Measurements from ENCODE around the gene PAF1.
A peak's percentile ranks its signal among the peaks of the same experiment; 100 is the strongest.

The PAF1 gene

DNA sequence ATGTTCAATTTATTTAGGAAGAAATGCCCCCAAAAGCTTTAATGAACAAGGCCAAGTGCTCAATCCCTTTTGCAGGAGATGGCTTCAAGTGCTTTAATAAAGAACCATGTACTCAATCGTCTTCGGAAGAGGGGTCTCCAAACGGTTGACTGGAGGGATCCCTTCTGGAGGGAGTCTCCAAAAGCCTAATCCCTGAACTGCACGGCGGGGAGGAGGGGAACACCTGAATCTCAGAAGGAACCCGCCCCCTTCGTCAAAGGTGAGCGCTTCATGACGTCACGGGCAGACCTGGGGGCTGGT lies 505 bp downstream of the PAF1 start:
- Histone ChIP-seq H2AFZ (ENCODE audit: low read length) (peak overlapping the region; percentile 94), H3K79me2 (ENCODE audit: low read length) (peaks cover 50% of the 10 kb centered on the region), H3K9me2 (replicated peaks; ENCODE audit: insufficient read depth, low read length) (no peaks in the 10 kb centered on the region), H3K4me2 (ENCODE audit: low read depth, low read length) (peak overlapping the region; percentile 80), H3K9me3 (replicated peaks; ENCODE audit: insufficient read depth, low read length) (no peaks in the 10 kb centered on the region), H3K27me3 (replicated peaks; ENCODE audit: insufficient read depth, low read length) (no peaks in the 10 kb centered on the region), H3F3A (ENCODE audit: insufficient read depth, low read length) (peaks cover 7% of the 10 kb centered on the region; the same call in 1 of the 2 replicates), H3K4me3 (ENCODE audit: low read length) (peak overlapping the region; percentile 100), H3K4me1 (ENCODE audit: low read length) (peaks cover 11% of the 10 kb centered on the region), H3K27ac (ENCODE audit: low read length) (peak overlapping the region; percentile 96), H3K9ac (ENCODE audit: low read length) (peak overlapping the region; percentile 100), H4K20me1 (ENCODE audit: insufficient read depth, low read length) (no peaks in the 10 kb centered on the region), H3K36me3 (replicated peaks; ENCODE audit: insufficient read depth, low read length) (no peaks in the 10 kb centered on the region)
- no peak for TF ChIP-seq EZH2phosphoT487 (IDR thresholded peaks at IDR 0.05; ENCODE audit: low read length)
- DNase-seq, result peak; percentile 72

DNA sequence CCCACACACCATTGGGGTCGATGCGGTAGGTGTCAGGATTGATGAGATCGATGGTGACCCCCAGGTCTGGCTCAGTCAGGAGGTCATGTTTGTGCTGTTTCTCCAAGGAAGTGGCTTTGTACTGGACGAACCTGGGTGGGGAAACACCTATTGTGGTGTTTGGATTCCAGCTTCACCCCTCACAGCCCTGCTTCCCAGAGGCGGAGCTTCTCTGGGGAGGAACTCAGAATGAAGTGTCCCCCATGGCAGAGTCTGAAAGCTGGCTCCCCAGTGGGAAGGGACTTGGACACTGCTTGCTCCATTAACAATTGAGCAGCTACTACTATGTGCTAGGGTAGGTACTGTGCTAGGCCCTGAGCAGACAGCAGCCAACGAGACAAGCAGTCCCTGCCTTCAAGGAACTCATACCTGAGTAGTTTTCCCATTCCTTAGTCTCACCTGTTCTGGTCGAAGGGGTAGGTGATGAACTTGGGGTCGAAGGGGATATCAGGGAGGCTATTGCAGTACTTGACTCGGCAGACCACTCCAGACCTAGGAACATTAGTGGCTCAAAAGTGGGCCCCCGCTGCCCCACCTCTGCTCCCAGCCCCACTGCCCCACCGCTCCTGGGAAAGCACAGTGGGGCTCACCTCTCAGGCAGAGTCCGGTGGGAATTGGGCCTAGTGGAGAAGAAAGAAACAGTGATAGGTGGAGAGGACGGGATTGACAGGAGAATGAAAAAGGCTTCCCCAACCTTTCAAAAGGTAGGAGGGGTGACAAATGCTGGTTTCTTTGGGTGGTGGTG lies 1.1 kb downstream of the PAF1 start:
- DNase-seq, result no peak
- no peaks in the 10 kb centered on the region for H3K9me2 ChIP-seq (replicated peaks; ENCODE audit: insufficient read depth, low read length)
- H3K4me3 ChIP-seq (ENCODE audit: low read length), result peak overlapping the region; percentile 100
- peak overlapping the region; percentile 96; the same call in 1 of the 2 replicates for H3K27ac ChIP-seq (ENCODE audit: low read length)
- peaks cover 11% of the 10 kb centered on the region for H3K4me1 ChIP-seq (ENCODE audit: low read length)
- H3K27me3 ChIP-seq (replicated peaks; ENCODE audit: insufficient read depth, low read length), result no peaks in the 10 kb centered on the region
- no peaks in the 10 kb centered on the region for H4K20me1 ChIP-seq (ENCODE audit: insufficient read depth, low read length)
- no peak for TF ChIP-seq EZH2phosphoT487 (IDR thresholded peaks at IDR 0.05; ENCODE audit: low read length)
- no peak for TF ChIP-seq EZH2 (optimal IDR thresholded peaks at IDR 0.05; ENCODE audit: low read depth, low read length)
- TF ChIP-seq, protein P1, sequence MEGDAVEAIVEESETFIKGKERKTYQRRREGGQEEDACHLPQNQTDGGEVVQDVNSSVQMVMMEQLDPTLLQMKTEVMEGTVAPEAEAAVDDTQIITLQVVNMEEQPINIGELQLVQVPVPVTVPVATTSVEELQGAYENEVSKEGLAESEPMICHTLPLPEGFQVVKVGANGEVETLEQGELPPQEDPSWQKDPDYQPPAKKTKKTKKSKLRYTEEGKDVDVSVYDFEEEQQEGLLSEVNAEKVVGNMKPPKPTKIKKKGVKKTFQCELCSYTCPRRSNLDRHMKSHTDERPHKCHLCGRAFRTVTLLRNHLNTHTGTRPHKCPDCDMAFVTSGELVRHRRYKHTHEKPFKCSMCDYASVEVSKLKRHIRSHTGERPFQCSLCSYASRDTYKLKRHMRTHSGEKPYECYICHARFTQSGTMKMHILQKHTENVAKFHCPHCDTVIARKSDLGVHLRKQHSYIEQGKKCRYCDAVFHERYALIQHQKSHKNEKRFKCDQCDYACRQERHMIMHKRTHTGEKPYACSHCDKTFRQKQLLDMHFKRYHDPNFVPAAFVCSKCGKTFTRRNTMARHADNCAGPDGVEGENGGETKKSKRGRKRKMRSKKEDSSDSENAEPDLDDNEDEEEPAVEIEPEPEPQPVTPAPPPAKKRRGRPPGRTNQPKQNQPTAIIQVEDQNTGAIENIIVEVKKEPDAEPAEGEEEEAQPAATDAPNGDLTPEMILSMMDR (IDR thresholded peaks at IDR 0.05; ENCODE audit: low read length), result no peak
- no peaks in the 10 kb centered on the region for H3K36me3 ChIP-seq (replicated peaks; ENCODE audit: insufficient read depth, low read length)
- H3K9me3 ChIP-seq (replicated peaks; ENCODE audit: insufficient read depth, low read length), result no peaks in the 10 kb centered on the region
- peak overlapping the region; percentile 100 for H3K9ac ChIP-seq (ENCODE audit: low read length)
- peaks cover 7% of the 10 kb centered on the region; the same call in 1 of the 2 replicates for H3F3A ChIP-seq (ENCODE audit: insufficient read depth, low read length)
- H3K4me2 ChIP-seq (ENCODE audit: low read depth, low read length), result peak overlapping the region; percentile 80
- H3K79me2 ChIP-seq (ENCODE audit: low read length), result peaks cover 44% of the 10 kb centered on the region
- H2AFZ ChIP-seq (ENCODE audit: low read length), result no peak overlapping the region

DNA sequence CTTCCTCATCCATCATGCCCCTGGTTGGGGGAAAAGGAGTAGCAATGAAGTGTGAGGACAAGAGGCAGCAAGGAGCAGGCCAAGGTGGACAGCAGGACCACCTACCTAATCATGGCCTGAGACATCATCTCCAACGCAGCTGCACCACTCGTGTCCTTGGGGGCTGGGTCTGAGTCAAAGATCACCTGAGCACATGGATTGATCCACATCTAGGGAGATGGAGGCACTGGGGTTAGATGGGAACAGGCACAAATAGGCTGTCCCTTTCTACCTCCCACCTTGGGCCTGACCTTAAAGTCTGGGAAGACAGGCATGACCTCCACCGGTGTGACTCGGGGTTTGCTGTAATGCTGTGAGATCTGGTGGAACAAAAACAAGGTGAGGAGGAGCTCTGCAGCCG lies 2.2 kb downstream of the PAF1 start:
- TF ChIP-seq EZH2 (optimal IDR thresholded peaks at IDR 0.05; ENCODE audit: low read depth, low read length) (no peak), EZH2phosphoT487 (IDR thresholded peaks at IDR 0.05; ENCODE audit: low read length) (no peak)
- TF ChIP-seq, protein P1 (IDR thresholded peaks at IDR 0.05; ENCODE audit: low read length), result no peak
- Histone ChIP-seq H3K4me2 (ENCODE audit: low read depth, low read length) (no peak overlapping the region), H3K9me2 (replicated peaks; ENCODE audit: insufficient read depth, low read length) (no peaks in the 10 kb centered on the region), H4K20me1 (ENCODE audit: insufficient read depth, low read length) (no peaks in the 10 kb centered on the region), H3K79me2 (ENCODE audit: low read length) (peaks cover 40% of the 10 kb centered on the region), H3K27me3 (replicated peaks; ENCODE audit: insufficient read depth, low read length) (no peaks in the 10 kb centered on the region), H3K4me1 (ENCODE audit: low read length) (peaks cover 11% of the 10 kb centered on the region), H3K27ac (ENCODE audit: low read length) (no peak overlapping the region), H3K36me3 (replicated peaks; ENCODE audit: insufficient read depth, low read length) (no peaks in the 10 kb centered on the region), H3F3A (ENCODE audit: insufficient read depth, low read length) (peaks cover 7% of the 10 kb centered on the region; the same call in 1 of the 2 replicates), H2AFZ (ENCODE audit: low read length) (no peak overlapping the region), H3K4me3 (ENCODE audit: low read length) (no peak overlapping the region), H3K9me3 (replicated peaks; ENCODE audit: insufficient read depth, low read length) (no peaks in the 10 kb centered on the region), H3K9ac (ENCODE audit: low read length) (no peak overlapping the region)
- DNase-seq, result no peak

DNA sequence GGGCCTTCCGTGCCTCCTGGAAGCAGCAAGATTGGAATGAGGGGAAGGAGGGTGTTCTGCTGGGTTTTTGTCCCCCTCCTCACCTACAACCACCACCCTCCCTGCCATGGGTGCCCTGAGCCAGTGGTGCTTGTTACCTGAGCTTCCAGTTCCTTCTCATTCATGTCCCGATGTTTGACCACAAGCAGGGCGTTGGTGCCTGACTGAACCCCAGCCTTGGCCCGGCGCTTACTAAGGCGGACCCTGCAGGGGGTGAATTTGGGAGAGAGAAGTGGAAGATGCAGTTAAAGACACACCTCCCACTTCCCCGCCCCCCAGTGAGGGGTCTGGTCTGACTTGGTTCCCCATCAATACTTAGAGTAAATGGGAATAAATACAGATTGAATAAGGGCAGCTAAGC lies 4.3 kb downstream of the PAF1 start:
- Histone ChIP-seq H3K79me2 (ENCODE audit: low read length) (peaks cover 22% of the 10 kb centered on the region), H4K20me1 (ENCODE audit: insufficient read depth, low read length) (no peaks in the 10 kb centered on the region), H3K9me2 (replicated peaks; ENCODE audit: insufficient read depth, low read length) (no peaks in the 10 kb centered on the region), H3K9ac (ENCODE audit: low read length) (no peak overlapping the region), H3K9me3 (replicated peaks; ENCODE audit: insufficient read depth, low read length) (no peaks in the 10 kb centered on the region), H3K27me3 (replicated peaks; ENCODE audit: insufficient read depth, low read length) (no peaks in the 10 kb centered on the region), H3K4me1 (ENCODE audit: low read length) (peaks cover 7% of the 10 kb centered on the region), H3F3A (ENCODE audit: insufficient read depth, low read length) (peaks cover 3% of the 10 kb centered on the region; the same call in 1 of the 2 replicates), H3K4me2 (ENCODE audit: low read depth, low read length) (no peak overlapping the region), H2AFZ (ENCODE audit: low read length) (no peak overlapping the region), H3K36me3 (replicated peaks; ENCODE audit: insufficient read depth, low read length) (no peaks in the 10 kb centered on the region), H3K4me3 (ENCODE audit: low read length) (no peak overlapping the region), H3K27ac (ENCODE audit: low read length) (no peak overlapping the region)
- TF ChIP-seq EZH2phosphoT487 (IDR thresholded peaks at IDR 0.05; ENCODE audit: low read length) (no peak), EZH2 (optimal IDR thresholded peaks at IDR 0.05; ENCODE audit: low read depth, low read length) (no peak)
- TF ChIP-seq, protein P1 (IDR thresholded peaks at IDR 0.05; ENCODE audit: low read length), result no peak
- no peak for DNase-seq

All from MM.1S (cell line).